Central memory CD8-positive, alpha-beta T cell (primary cell): ENCODE results near the gene TUBGCP5.
"Not testable (repeated sequence)": the region's sequence is repeated elsewhere in the genome, so short reads cannot be mapped to it uniquely, and the experiment has no call there.

Source experiments
- ATAC-seq: fragments of 150-1000 bp; cut with Tn5 transposase; replicated peaks from 2 replicates; pipeline ENCODE4 v1.10.0; 2022; ENCODE audit warnings: mild to moderate bottlenecking, moderate FRiP score, moderate number of reproducible peaks; ENCODE audit not compliant: poor library complexity, severe bottlenecking; ENCODE audit errors: extremely low read depth
- DNase-seq, 2 donors: peaks; one replicate each; pipeline ENCODE4 v3.0.0; 2021; ENCODE audit warnings: low spot score in 2 of 2
- H3K27ac Mint-ChIP-seq: one replicate; pipeline ENCODE4 v1.8.0; 2022; ENCODE audit warnings: low read depth, mild to moderate bottlenecking, moderate library complexity, mixed read lengths
- H3K27me3 Mint-ChIP-seq: one replicate; pipeline ENCODE4 v1.8.0; 2022; ENCODE audit warnings: mixed read lengths
- H3K36me3 Mint-ChIP-seq: one replicate; pipeline ENCODE4 v1.8.0; 2022; ENCODE audit warnings: mild to moderate bottlenecking, moderate library complexity, mixed read lengths; ENCODE audit not compliant: insufficient read depth
- H3K4me1 Mint-ChIP-seq: one replicate; pipeline ENCODE4 v1.8.0; 2022; ENCODE audit warnings: mixed read lengths
- H3K4me3 Mint-ChIP-seq: one replicate; pipeline ENCODE4 v1.8.0; 2022; ENCODE audit warnings: mild to moderate bottlenecking, moderate library complexity, mixed read lengths
- H3K9me3 Mint-ChIP-seq: one replicate; pipeline ENCODE4 v1.8.0; 2022; ENCODE audit warnings: mixed read lengths

Gene TUBGCP5

GRCh38 chr15:23064156-23064555 is 24.8 kb upstream of the TUBGCP5 start:
- no peak overlapping the region for H3K27ac Mint-ChIP-seq
- DNase-seq (no peak), ATAC-seq (no peak)
- H3K27me3 Mint-ChIP-seq, result no peaks in the 10 kb centered on the region
- H3K4me3 Mint-ChIP-seq, result no peak overlapping the region
- peaks cover 6% of the 10 kb centered on the region for H3K9me3 Mint-ChIP-seq
- no peaks in the 10 kb centered on the region for H3K4me1 Mint-ChIP-seq
- no peaks in the 10 kb centered on the region for H3K36me3 Mint-ChIP-seq

DNA sequence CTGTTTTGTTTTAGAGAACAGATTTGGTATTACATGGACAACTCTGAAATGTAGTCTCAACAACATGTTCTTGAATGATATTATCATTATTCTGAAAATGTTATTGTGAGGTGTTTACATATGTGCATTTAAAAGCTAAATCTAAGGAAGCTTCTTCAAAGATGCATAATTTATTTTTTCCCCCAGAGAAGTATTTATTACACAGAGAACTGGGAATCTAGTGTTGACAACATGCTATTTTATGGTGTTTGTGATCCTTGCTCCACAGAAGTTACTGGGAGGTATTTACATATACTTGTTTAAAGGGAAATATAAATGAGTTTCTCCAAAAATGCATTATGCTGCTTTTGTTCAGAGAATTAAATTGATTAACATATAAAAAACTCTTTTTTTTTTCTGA is 18.3 kb upstream of the TUBGCP5 start:
- Mint-ChIP-seq H3K36me3 (no peaks in the 10 kb centered on the region), H3K4me3 (no peak overlapping the region), H3K27me3 (peaks cover 22% of the 10 kb centered on the region), H3K9me3 (peaks cover 4% of the 10 kb centered on the region), H3K4me1 (no peaks in the 10 kb centered on the region), H3K27ac (no peak overlapping the region)
- ATAC-seq (no peak), DNase-seq (no peak)

GRCh38 chr15:23055316-23055715 is 15.9 kb upstream of the TUBGCP5 start:
- Mint-ChIP-seq H3K4me1 (no peaks in the 10 kb centered on the region), H3K9me3 (no peaks in the 10 kb centered on the region), H3K4me3 (no peak overlapping the region), H3K27me3 (peaks cover 22% of the 10 kb centered on the region), H3K36me3 (no peaks in the 10 kb centered on the region), H3K27ac (no peak overlapping the region)
- no peak for DNase-seq
- no peak for ATAC-seq

- no peaks in the 10 kb centered on the region for H3K36me3 Mint-ChIP-seq
- H3K27me3 Mint-ChIP-seq, result peaks cover 22% of the 10 kb centered on the region
- no peak overlapping the region for H3K4me3 Mint-ChIP-seq
- DNase-seq (no peak), ATAC-seq (no peak)
- no peaks in the 10 kb centered on the region for H3K9me3 Mint-ChIP-seq
- H3K4me1 Mint-ChIP-seq, result no peaks in the 10 kb centered on the region
- no peak overlapping the region for H3K27ac Mint-ChIP-seq
Observed at GRCh38 chr15:23052522-23052921, 13.2 kb upstream of the TUBGCP5 start.

- H3K9me3 Mint-ChIP-seq, result no peaks in the 10 kb centered on the region
- no peak overlapping the region for H3K27ac Mint-ChIP-seq
- no peaks in the 10 kb centered on the region for H3K36me3 Mint-ChIP-seq
- no peaks in the 10 kb centered on the region for H3K4me1 Mint-ChIP-seq
- ATAC-seq (peak; percentile 14), DNase-seq (no peak)
- no peak overlapping the region for H3K4me3 Mint-ChIP-seq
- H3K27me3 Mint-ChIP-seq, result peaks cover 17% of the 10 kb centered on the region
Observed at GRCh38 chr15:23050708-23051107, 11.3 kb upstream of the TUBGCP5 start.

DNA sequence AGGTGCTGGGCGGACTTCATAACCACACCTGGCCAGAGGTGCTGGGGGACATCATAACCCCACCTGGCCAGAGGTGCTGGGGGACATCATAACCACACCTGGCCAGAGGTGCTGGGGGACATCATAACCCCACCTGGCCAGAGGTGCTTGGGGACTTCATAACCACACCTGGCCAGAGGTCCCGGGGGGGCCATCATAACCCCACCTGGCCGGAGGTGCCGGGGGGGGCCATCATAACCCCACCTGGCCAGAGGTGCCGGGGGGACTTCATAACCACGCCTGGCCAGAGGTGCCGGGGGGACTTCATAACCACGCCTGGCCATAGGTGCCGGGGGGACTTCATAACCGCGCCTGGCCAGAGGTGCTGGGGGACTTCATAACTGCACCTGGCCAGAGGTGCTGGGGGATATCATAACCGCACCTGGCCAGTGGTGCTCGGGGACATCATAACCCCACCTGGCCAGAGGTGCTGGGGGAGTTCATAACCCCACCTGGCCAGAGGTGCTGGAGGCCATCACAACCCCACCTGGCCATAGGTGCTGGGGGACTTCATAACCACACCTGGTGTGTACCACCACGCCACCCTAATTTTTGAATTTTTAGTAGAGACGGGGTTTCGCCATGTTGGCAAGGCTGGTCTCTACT is 10.7 kb upstream of the TUBGCP5 start:
- Mint-ChIP-seq H3K4me3 (no peak overlapping the region), H3K9me3 (no peaks in the 10 kb centered on the region), H3K36me3 (no peaks in the 10 kb centered on the region), H3K27ac (no peak overlapping the region), H3K4me1 (no peaks in the 10 kb centered on the region), H3K27me3 (peaks cover 11% of the 10 kb centered on the region)
- DNase-seq (no peak), ATAC-seq (no peak)

GRCh38 chr15:23048572-23049282 is 9.4 kb upstream of the TUBGCP5 start:
- not testable (repeated sequence) for DNase-seq, H3K27ac Mint-ChIP-seq, ATAC-seq, H3K36me3 Mint-ChIP-seq, H3K27me3 Mint-ChIP-seq, H3K4me3 Mint-ChIP-seq, H3K4me1 Mint-ChIP-seq, H3K9me3 Mint-ChIP-seq

DNA sequence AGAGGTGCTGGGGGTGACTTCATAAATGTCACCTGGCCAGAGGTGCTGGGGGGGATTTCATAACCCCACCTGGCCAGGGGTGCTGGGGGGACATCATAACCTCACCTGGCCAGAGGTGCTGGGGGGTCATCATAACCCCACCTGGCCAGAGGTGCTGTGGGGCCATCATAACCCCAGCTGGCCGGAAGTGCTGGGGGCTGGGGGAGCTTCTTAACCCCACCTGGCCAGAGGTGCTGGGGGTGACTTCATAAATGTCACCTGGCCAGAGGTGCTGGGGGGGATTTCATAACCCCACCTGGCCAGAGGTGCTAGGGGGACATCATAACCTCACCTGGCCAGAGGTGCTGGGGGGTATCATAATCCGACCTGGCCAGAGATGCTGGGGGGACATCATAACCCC is 4.6 kb upstream of the TUBGCP5 start:
- not testable (repeated sequence) for H3K27ac Mint-ChIP-seq, ATAC-seq, H3K4me1 Mint-ChIP-seq, H3K4me3 Mint-ChIP-seq, H3K27me3 Mint-ChIP-seq, DNase-seq, H3K9me3 Mint-ChIP-seq, H3K36me3 Mint-ChIP-seq

DNA sequence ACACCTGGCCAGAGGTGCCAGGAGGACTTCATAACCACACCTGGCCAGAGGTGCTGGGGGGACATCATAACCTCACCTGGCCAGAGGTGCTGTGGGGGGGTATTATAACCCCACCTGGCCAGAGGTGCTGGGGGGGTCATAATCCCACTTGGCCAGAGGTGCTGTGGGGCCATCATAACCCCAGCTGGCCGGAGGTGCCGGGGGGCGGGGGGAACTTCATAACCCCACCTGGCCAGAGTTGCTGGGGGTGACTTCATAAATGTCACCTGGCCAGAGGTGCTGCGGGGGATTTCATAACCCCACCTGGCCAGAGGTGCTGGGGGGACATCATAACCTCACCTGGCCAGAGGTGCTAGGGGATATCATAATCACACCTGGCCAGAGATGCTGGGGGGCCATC is 4.2 kb upstream of the TUBGCP5 start:
- not testable (repeated sequence) for ATAC-seq

GRCh38 chr15:23041736-23042135 is 2.4 kb upstream of the TUBGCP5 start:
- H3K27ac Mint-ChIP-seq, H3K36me3 Mint-ChIP-seq: not testable (repeated sequence)

More for the DNA sequence above, 4.2 kb upstream of the TUBGCP5 start:
- not testable (repeated sequence) for H3K36me3 Mint-ChIP-seq, H3K27ac Mint-ChIP-seq, H3K4me1 Mint-ChIP-seq, DNase-seq, H3K27me3 Mint-ChIP-seq, H3K9me3 Mint-ChIP-seq, H3K4me3 Mint-ChIP-seq

GRCh38 chr15:23039917-23040281 is 530 bp upstream of the TUBGCP5 start:
- no peaks in the 10 kb centered on the region for H3K9me3 Mint-ChIP-seq
- H3K27me3 Mint-ChIP-seq, result no peaks in the 10 kb centered on the region
- ATAC-seq, result peak; percentile 8
- H3K36me3 Mint-ChIP-seq, result peaks cover 10% of the 10 kb centered on the region
- peaks cover 20% of the 10 kb centered on the region for H3K4me1 Mint-ChIP-seq
- peak overlapping the region; percentile 90 for H3K4me3 Mint-ChIP-seq
- no peak for DNase-seq
- peak overlapping the region; percentile 84 for H3K27ac Mint-ChIP-seq

More at GRCh38 chr15:23041736-23042135, 2.4 kb upstream of the TUBGCP5 start:
- peaks cover 12% of the 10 kb centered on the region for H3K4me1 Mint-ChIP-seq
- H3K9me3 Mint-ChIP-seq, DNase-seq, ATAC-seq, H3K4me3 Mint-ChIP-seq, H3K27me3 Mint-ChIP-seq: not testable (repeated sequence)

DNA sequence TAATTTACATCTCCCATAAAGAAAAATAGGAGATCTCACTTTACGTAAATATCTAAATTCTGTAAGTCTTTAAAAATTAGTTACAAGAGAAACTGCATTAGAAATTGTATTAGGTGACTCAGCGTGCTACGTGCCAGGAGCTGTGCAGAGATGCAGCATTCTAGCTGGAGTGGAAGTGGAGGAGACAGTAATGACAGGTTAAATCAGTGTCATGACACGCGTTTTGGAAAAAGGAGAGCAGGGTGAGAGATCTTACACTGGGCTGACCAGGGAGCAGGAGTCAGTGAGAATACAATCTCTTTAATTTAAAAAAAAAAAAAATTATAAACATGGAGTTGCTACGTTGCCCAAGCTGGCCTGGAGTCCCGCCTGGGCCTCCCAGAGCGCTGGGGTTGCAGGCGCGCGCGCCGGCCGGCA is 635 bp downstream of the TUBGCP5 start:
- H3K36me3 Mint-ChIP-seq, result peaks cover 16% of the 10 kb centered on the region
- DNase-seq (no peak), ATAC-seq (peak; percentile 15)
- H3K27ac Mint-ChIP-seq, result peak overlapping the region; percentile 88
- peak overlapping the region; percentile 90 for H3K4me3 Mint-ChIP-seq
- no peaks in the 10 kb centered on the region for H3K27me3 Mint-ChIP-seq
- H3K4me1 Mint-ChIP-seq, result peaks cover 20% of the 10 kb centered on the region
- no peaks in the 10 kb centered on the region for H3K9me3 Mint-ChIP-seq

GRCh38 chr15:23035964-23036566 is 3.3 kb downstream of the TUBGCP5 start:
- H3K27ac Mint-ChIP-seq, result no peak overlapping the region
- no peaks in the 10 kb centered on the region for H3K9me3 Mint-ChIP-seq
- DNase-seq, result peak in 1 of 2 donors; percentile 28
- no peak for ATAC-seq
- peaks cover 20% of the 10 kb centered on the region for H3K4me1 Mint-ChIP-seq
- peaks cover 29% of the 10 kb centered on the region for H3K36me3 Mint-ChIP-seq
- no peak overlapping the region for H3K4me3 Mint-ChIP-seq
- H3K27me3 Mint-ChIP-seq, result no peaks in the 10 kb centered on the region
